T1000 (cell line): ENCODE results near the gene WNT4.

Experiments
- DNase-seq: peaks from one replicate; lab custom pipeline; 2025; ENCODE audit warnings: mixed read lengths; lab: John Stamatoyannopoulos, UW

WNT4 gene

GRCh38 chr1:22129501-22130117, 13.3 kb downstream of the WNT4 start:
- DNase-seq: no peak

DNA sequence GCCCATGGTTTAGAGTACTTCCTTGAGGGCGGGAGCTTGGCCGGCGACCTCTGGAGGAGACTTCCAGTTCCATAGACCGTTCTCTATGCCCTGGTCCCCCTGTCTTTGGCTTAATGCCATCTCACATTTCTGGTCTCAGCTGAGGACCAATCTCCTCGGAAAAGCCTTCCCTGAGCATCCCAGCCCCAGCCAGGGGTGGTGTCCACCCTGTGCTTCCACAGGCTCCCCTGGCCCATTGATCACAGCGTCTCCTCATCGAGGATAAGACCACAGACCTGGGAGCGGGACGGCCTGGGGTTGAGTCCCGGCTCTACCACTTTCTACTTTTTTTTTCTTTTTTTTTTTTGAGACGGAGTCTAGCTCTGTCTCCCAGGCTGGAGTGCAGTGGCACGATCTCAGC, 14.5 kb downstream of the WNT4 start:
- DNase-seq: no peak

DNA sequence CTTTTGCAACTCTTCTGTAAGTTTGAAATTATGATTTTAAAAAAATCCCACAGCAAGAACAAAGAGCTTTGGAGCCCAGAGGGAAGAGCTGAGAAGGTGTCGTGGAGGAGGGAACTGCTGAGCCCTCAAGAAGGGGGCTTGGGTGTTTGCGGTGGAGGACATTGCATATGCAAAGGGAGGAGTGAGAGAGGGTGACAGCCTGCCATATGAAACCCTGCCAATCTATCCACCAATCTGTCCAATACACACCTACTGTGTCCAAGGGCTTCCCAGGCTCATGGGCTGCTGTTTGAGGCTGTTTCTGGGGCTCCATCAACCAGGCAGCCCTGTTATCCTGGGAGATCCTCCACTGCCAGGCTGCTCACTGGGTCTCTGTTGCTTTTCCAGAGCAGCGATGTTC, 15.2 kb downstream of the WNT4 start:
- no peak for DNase-seq

DNA sequence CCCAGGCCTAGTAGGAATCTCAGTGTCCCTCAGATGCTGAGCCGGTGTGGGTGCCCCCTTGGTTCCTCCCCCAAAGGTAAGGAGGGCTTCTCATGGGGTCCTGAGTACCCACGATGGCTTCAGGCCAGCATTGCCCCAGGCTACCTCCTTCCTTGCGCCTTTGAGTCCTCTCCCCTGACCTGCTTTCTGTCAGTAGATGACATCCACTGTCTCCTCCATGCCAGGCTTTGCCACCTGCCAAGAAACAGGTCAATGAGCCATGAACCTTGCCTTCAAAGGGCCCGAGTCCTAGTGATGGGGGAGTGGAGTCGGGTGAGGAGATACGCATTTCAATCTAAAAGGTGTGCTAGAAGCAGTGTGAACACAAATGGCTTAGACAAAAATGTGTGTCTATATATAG, 15.6 kb downstream of the WNT4 start:
- DNase-seq: no peak

DNA sequence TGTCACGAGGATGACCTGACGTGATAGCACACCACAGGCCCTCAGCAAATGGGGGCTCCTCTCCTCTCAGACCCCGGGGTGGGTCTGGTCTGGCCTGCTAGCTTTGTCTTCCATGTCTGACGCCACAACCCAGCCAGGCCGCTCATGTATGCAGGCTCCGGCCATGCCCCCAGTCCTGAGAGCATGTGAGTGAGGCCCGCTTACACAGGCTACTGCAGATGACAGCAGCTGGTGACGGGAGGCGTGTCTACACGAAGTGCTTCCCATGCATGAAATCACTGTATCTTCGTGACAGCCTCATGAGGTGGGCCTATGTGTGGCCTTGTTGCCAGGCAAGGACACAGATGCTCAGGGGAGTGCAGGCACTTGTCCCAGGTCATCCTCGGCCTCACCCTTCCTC, 16.4 kb downstream of the WNT4 start:
- DNase-seq: no peak

GRCh38 chr1:22124592-22125229, 18.2 kb downstream of the WNT4 start:
- no peak for DNase-seq

DNA sequence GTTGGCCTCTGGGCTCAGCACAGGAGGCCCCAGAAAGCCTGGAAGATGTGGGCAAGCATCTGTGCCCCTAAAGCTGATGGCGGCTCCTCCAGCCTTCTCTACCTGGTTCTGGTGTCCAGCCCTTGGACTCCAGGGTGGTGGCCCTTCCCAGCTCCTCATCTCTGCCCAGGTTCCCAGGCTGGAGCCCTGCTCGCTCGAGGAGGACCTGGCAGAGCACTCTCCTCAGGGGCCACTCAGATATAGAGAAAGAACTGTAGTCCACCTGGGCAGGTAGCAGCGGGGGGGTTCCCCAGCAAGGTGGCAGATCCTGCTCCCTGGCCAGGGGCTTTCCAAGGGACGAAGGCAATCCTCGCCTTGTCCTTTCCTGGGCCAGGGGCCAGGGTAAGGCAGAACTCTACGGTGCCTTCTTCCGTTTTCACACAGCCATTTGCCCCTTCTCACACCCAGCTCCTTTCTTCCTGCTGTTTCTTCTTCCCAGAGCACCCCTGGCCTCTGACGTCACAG, 18.9 kb downstream of the WNT4 start:
- no peak for DNase-seq

DNA sequence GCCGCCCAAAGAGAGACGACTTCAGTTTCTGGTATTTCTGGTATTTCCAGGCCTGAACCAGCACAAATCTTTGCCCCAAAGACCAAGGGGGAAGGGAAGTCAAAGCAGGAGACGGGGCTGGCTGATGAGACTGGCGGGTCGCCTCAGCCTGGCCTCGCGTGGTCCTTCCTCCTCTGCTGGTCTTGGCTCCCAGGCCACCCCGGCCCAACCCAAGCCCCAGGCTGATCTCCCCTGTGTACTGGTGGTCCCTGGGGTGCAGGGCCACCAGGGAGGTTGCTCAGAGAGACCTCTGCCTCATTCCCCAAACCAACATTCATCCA, 19.9 kb downstream of the WNT4 start:
- DNase-seq: no peak

GRCh38 chr1:22122273-22123070, 20.4 kb downstream of the WNT4 start:
- DNase-seq: no peak

DNA sequence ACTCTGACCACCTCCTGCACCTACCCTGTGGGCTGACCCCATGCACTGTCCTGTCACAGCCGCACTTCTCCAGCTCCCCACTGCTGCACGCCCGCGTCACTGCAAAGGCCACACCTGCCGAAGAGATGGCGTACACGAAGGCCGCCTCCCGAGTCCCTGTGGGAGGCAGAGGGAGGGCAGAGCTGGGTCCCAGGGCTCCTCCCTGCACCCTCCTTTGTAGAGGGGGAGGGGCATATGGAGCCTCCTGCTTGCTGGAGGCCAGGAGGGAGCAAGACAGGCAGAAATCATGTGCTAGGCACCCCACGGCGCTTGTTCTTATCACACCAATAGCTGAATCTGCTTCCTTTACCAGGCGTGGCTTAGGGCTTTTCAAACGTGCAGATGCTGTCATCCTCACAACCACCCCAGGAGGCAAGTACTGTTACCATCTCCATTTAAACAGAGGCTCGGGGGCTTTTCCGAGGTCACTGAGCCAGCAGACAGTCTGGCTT, 21.4 kb downstream of the WNT4 start:
- no peak for DNase-seq

GRCh38 chr1:22120469-22120790, 22.5 kb downstream of the WNT4 start:
- DNase-seq: no peak

DNA sequence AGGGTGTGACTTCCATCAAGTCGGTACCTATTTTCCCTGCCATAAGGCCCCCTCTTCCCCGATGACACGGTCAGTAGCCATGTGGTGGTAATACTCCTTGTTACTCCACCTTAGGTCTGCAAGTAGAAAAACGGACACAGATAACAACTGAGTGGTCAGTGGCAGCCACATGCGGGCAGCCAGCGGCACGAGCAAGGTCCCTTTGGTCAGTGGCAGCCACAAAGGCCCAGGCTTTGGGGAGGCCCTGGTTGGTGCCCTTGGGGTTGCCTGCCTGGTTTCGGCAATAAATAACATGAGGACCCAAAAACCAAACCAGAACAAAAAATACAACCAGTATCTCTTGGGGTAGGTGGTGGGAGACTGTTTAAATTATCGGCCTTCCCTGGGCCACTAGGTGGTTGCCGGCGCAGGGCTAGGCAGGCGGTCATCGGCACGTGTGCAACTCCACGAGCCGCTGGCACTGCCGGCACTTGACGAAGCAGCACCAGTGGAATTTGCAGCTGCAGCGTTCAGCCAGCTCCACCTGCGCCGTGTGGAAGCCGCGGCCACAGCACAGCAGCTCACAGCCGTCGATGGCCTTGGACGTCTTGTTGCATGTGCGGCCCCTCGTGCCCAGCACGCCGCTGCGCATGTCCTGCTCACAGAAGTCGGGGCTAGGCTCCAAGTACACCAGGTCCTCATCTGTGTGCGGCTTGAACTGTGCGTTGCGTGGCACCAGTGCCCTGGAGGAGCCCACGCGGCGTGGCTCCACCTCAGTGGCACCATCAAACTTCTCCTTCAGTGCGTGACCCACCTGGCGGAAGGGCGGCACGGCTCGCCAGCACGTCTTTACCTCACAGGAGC, 23.1 kb downstream of the WNT4 start:
- no peak for DNase-seq

GRCh38 chr1:22118291-22118992, 24.5 kb downstream of the WNT4 start:
- DNase-seq: no peak

DNA sequence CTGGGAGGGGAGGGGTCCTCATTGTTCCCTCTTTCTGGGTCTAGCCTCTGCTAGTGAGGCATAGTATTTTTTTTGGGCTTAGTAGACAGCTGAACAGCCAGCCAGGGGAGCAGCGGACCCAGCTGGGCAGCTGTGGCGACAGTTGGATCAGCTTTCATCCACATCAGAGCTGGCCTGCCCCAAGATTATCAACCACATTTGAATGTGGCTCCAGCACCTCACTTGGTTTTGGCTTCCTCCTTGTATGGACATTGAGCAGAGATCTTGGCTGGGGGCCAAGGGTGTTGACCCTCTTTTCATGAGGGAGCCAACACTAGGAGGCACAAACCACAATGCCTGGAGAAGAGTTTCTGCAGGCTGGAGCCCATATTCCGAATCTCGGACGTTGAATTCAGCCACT, 25.0 kb downstream of the WNT4 start:
- DNase-seq: no peak

- DNase-seq: no peak
Observed at GRCh38 chr1:22117238-22117637, 25.7 kb downstream of the WNT4 start.

- DNase-seq: no peak
Observed at GRCh38 chr1:22115286-22115685, 27.6 kb downstream of the WNT4 start.

GRCh38 chr1:22114083-22115012, 28.5 kb downstream of the WNT4 start:
- no peak for DNase-seq

GRCh38 chr1:22112554-22112953, 30.3 kb downstream of the WNT4 start:
- DNase-seq: no peak

GRCh38 chr1:22111620-22112019, 31.3 kb downstream of the WNT4 start:
- no peak for DNase-seq

- DNase-seq: no peak
Observed at GRCh38 chr1:22111115-22111514, 31.8 kb downstream of the WNT4 start.

GRCh38 chr1:22110016-22110415, 32.9 kb downstream of the WNT4 start:
- DNase-seq: no peak
